Measurements from ENCODE around the gene RPL4. TPM values are rescaled to one million over a fixed set of nuclear protein-coding genes. Genes with fewer than 3 reads are reported as not detected.

Gene RPL4
- total RNA-seq, 1 experiment from 2014 or later: 3,988 TPM

- H2BK15ac ChIP-seq (ENCODE audit: low read depth, low read length): no peak overlapping the region
Measured at GRCh38 chr15:66524838-66525237, 20.2 kb upstream of the RPL4 start.

More at GRCh38 chr15:66524838-66525237, 20.2 kb upstream of the RPL4 start:
- no peak overlapping the region for H3K18ac ChIP-seq (ENCODE audit: insufficient read length, low read depth, low read length)
- no peak for DNase-seq
- no peaks in the 10 kb centered on the region for H4K20me1 ChIP-seq (ENCODE audit: control insufficient read depth, insufficient read depth, insufficient read length)
- Mint-ChIP-seq H3K9me3 (no peaks in the 10 kb centered on the region), H3K4me1 (no peaks in the 10 kb centered on the region), H3K36me3 (ENCODE audit: insufficient read depth in 1 of 3, low read depth in 3 of 3) (peaks cover 13 to 66% (median 53%) of the 10 kb centered on the region in 3 experiments; a peak in 6 of 7 replicates), H3K27me3 (ENCODE audit: low read depth) (no peaks in the 10 kb centered on the region), H3K4me3 (no peak overlapping the region), H3K27ac (no peak overlapping the region; a peak in 1 of 7 replicates)
- H2BK20ac ChIP-seq (ENCODE audit: low read depth, low read length, poor library complexity, severe bottlenecking): no peak overlapping the region
- H3K79me1 ChIP-seq (ENCODE audit: insufficient read depth, low read depth, low read length, poor library complexity, severe bottlenecking): no peaks in the 10 kb centered on the region
- H3T11ph ChIP-seq (ENCODE audit: low read length): no peak overlapping the region
- no peaks in the 10 kb centered on the region for H3K9me3 ChIP-seq (ENCODE audit: control insufficient read depth, low read depth, low read length)
- H3K27me3 ChIP-seq (ENCODE audit: insufficient read depth, low read length): no peaks in the 10 kb centered on the region
- H4K8ac ChIP-seq (replicated peaks; ENCODE audit: insufficient read length, low read depth, low read length): no peak overlapping the region
- no peak overlapping the region for H3K9ac ChIP-seq (ENCODE audit: extremely low read depth, insufficient read length, low read length)
- H2BK5ac ChIP-seq (ENCODE audit: insufficient read length, low read length): no peak overlapping the region
- no peaks in the 10 kb centered on the region for H3K23me2 ChIP-seq (ENCODE audit: insufficient read length, low read depth, low read length, poor library complexity, severe bottlenecking)
- no peak overlapping the region for H4K91ac ChIP-seq (ENCODE audit: insufficient read length, low read depth, low read length)
- no peak overlapping the region for H3K23ac ChIP-seq (ENCODE audit: insufficient read length, low read depth, low read length)
- WGBS (ENCODE audit: extremely low coverage, insufficient read length, low lambda C conversion rate): 100% methylated on average over 2 of the region's 4 CpGs
- no peak overlapping the region for H2AK5ac ChIP-seq (ENCODE audit: insufficient read length, low read length)
- no peak overlapping the region for H3K4ac ChIP-seq (ENCODE audit: low read depth, low read length)
- no peak overlapping the region for H4K5ac ChIP-seq (ENCODE audit: insufficient read length, low read depth, low read length)
- no peak overlapping the region for H3K56ac ChIP-seq (ENCODE audit: insufficient read length, low read depth, low read length)
- no peak overlapping the region for H2AFZ ChIP-seq (ENCODE audit: low read length)
- H2BK12ac ChIP-seq (ENCODE audit: insufficient read length, low read depth, low read length): no peak overlapping the region
- H3K27ac ChIP-seq (ENCODE audit: insufficient read length, low read depth, low read length): no peak overlapping the region
- no peak overlapping the region for H3K4me2 ChIP-seq (ENCODE audit: insufficient read depth, insufficient read length, low read length)
- H3K4me1 ChIP-seq (ENCODE audit: insufficient read depth, low read length): no peaks in the 10 kb centered on the region
- H2BK120ac ChIP-seq (ENCODE audit: low read depth, low read length, poor library complexity, severe bottlenecking): no peak overlapping the region
- no peaks in the 10 kb centered on the region for H3K79me2 ChIP-seq (ENCODE audit: insufficient read depth, low read length)
- no peak overlapping the region for H3K14ac ChIP-seq (ENCODE audit: insufficient read depth, low read length)
- no peak for TF ChIP-seq CTCF (conservative IDR thresholded peaks at IDR 0.05)

Measured in H9 (cell line).